Cardiac muscle cell (in vitro differentiated cells and primary cell): ENCODE results near the gene MIF4GD. TPM values are rescaled to one million over a fixed set of nuclear protein-coding genes. Genes with fewer than 3 reads are reported as not detected.
"Not testable (repeated sequence)": the region's sequence is repeated elsewhere in the genome, so short reads cannot be mapped to it uniquely, and the experiment has no call there.

Source experiments
- DNase-seq, 2 donors: peaks; one replicate each; pipeline versions ENCODE4 v3.0.0 to v3.0.0-alpha.2; 2010 to 2017; ENCODE audit warnings: low read depth in 1 of 2, low spot score in 1 of 2
- H3K27ac ChIP-seq: fragments of 200-600 bp; sonication (generic); 2 replicates; pipeline ENCODE4 v1.5.1; 2016
- H3K27me3 ChIP-seq: fragments of 200-600 bp; sonication (generic); 2 replicates; pipeline ENCODE4 v1.6.0; 2016; ENCODE audit warnings: control low read depth
- H3K36me3 ChIP-seq: fragments of 200-600 bp; sonication (generic); 2 replicates; pipeline ENCODE4 v1.5.1; 2016; ENCODE audit warnings: control low read depth
- H3K4me1 ChIP-seq: fragments of 200-600 bp; sonication (generic); 2 replicates; pipeline ENCODE4 v1.8.1; 2017; ENCODE audit warnings: low read depth, mild to moderate bottlenecking, mixed run types
- H3K4me3 ChIP-seq: fragments of 200-600 bp; sonication (generic); 2 replicates; pipeline ENCODE4 v1.5.1; 2016; ENCODE audit warnings: mild to moderate bottlenecking
- H3K9me3 ChIP-seq: fragments of 200-600 bp; sonication (generic); 2 replicates; pipeline ENCODE4 v1.5.1; 2017; ENCODE audit warnings: low read depth, mild to moderate bottlenecking, control low read depth
- CTCF ChIP-seq: IDR thresholded peaks from 2 replicates; pipeline ENCODE4 v1.5.1; 2012; ENCODE audit warnings: low read depth, mild to moderate bottlenecking, low read length
- polyA plus RNA-seq: library from polyadenylated mRNA; unstranded; fragments of >200 nt; fragmentation: Nextera tagmentation; extraction: Ambion mirVana; gene quantifications from 2 replicates; pipeline ENCODE4 v1.2.1, GENCODE V29; 2016
- total RNA-seq: library from RNA; depleted of rRNA; stranded (reverse); fragments of >200 nt; gene quantifications from 2 replicates; pipeline ENCODE4 v1.2.3, GENCODE V29; 2016

The MIF4GD gene
- total and polyA plus RNA-seq, 2 experiments from 2014 or later: 35.6 to 75.8 TPM

- Histone ChIP-seq H3K9me3 (no peaks in the 10 kb centered on the region), H3K27me3 (no peaks in the 10 kb centered on the region), H3K4me1 (no peaks in the 10 kb centered on the region), H3K36me3 (no peaks in the 10 kb centered on the region), H3K27ac (no peak overlapping the region), H3K4me3 (no peak overlapping the region)
- no peak for DNase-seq
- no peak for TF ChIP-seq CTCF
Observed at GRCh38 chr17:75301502-75302206, 30.6 kb upstream of the MIF4GD start.

- DNase-seq: no peak
- no peak for TF ChIP-seq CTCF
- no peak overlapping the region for H3K4me3 ChIP-seq
- H3K27ac ChIP-seq: no peak overlapping the region
- H3K27me3 ChIP-seq: no peaks in the 10 kb centered on the region
- H3K4me1 ChIP-seq: no peaks in the 10 kb centered on the region
- no peaks in the 10 kb centered on the region for H3K36me3 ChIP-seq
- H3K9me3 ChIP-seq: no peaks in the 10 kb centered on the region
Observed at GRCh38 chr17:75301049-75301448, 30.0 kb upstream of the MIF4GD start.

- no peaks in the 10 kb centered on the region for H3K36me3 ChIP-seq
- H3K4me3 ChIP-seq: no peak overlapping the region
- H3K27me3 ChIP-seq: no peaks in the 10 kb centered on the region
- H3K4me1 ChIP-seq: peaks cover 3% of the 10 kb centered on the region
- H3K27ac ChIP-seq: no peak overlapping the region
- no peaks in the 10 kb centered on the region for H3K9me3 ChIP-seq
- TF ChIP-seq CTCF: no peak
- no peak for DNase-seq
Observed at GRCh38 chr17:75300280-75300679, 29.2 kb upstream of the MIF4GD start.

- TF ChIP-seq CTCF: no peak
- no peaks in the 10 kb centered on the region for H3K27me3 ChIP-seq
- H3K9me3 ChIP-seq: no peaks in the 10 kb centered on the region
- peak overlapping the region; percentile 38 for H3K27ac ChIP-seq
- H3K4me1 ChIP-seq: peaks cover 5% of the 10 kb centered on the region
- H3K36me3 ChIP-seq: no peaks in the 10 kb centered on the region
- no peak overlapping the region for H3K4me3 ChIP-seq
- no peak for DNase-seq
Observed at GRCh38 chr17:75295201-75296158, 24.4 kb upstream of the MIF4GD start.

GRCh38 chr17:75292810-75293448 is 21.9 kb upstream of the MIF4GD start:
- not testable (repeated sequence) for H3K36me3 ChIP-seq, DNase-seq, H3K9me3 ChIP-seq, H3K27ac ChIP-seq, H3K4me3 ChIP-seq, H3K27me3 ChIP-seq, H3K4me1 ChIP-seq
